GM19468 (cell line): Measurements from ENCODE around the gene SLC4A3.
"Not testable (repeated sequence)": the region's sequence is repeated elsewhere in the genome, so short reads cannot be mapped to it uniquely, and the experiment has no call there.

ENCODE experiments used
- ATAC-seq: cut with Tn5 transposase; IDR thresholded peaks from one replicate; pipeline ENCODE4 v1.9.1; 2021; ENCODE audit warnings: mild to moderate bottlenecking, moderate library complexity, moderate number of reproducible peaks; ENCODE audit not compliant: unreplicated experiment; ENCODE audit errors: extremely low read depth

SLC4A3 gene

DNA sequence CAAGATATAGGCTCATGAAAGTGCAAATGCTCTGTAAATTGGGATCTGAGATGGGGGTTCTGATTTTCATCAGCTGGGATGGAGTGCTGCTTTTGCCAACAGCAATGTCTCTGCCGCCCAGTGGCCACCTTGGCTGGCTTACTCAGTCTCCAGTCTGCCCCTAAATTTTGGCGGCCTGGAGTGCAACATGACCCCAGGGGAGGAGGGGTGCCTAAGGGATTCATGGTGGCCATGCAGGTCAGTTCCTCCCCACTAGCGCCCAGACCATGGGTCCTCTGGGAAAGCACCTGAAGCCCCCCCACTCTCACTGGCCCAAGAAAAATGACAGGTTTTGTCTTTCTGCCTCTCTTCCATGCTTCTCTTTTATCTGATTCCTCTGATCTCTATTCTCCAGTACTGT is 45.0 kb downstream of the SLC4A3 start:
- no peak for ATAC-seq

DNA sequence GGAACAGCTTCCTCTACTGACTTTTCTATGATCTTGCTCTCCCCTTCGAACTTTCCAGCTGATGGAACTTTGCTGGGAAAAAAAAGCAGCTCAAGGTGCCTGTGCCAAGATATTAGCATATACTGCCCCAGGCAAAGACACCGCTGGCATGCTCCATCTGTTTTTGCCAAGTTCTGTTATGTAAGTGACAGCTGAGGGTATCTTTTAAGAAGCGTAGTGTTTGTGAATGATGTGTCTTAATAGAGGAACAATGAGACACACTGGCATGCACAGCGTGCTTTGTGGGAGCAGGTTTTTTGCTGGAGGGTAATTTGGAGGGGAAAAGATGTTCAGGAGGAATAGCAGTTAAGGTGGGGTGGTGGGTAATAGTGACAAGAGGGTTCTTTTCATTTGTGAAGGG is 47.8 kb downstream of the SLC4A3 start:
- no peak for ATAC-seq

DNA sequence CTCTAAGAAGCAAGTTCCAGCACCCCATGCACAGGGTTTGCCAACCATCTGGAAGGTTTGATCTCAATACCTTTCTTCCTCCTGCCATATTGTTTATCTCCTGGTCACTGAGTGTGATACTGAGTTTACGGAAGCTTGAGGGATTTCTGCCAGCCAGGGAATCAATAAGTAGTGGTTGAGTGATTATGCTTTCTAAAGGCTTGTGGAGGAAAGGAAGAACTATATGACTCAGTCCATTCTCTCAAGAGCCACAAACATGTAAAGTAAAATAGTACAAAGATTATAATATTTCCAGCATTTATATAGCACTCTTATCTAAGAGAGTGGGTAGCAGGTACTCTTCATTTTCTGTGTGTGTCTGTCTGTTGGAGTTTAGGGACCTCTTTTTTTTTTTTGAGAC is 49.2 kb downstream of the SLC4A3 start:
- ATAC-seq, result no peak

DNA sequence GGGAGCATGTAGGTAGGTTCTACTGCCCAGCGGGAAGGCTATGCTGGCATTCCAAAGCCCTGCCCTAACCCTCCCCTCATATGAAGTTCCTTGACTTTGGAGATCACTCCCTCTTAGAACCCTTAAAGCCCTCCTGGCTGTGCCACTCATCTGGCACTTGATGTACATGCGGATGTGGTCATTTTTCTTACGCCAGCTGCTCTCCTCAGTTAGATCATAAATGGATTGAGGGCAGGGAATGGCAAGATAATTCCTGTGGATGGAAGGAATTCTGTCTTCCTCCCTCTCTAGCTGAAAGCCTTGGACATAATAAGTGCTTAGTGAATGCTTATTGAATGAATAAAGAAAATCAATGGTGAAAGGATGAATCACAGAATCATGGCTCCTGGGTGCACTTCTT is 51.6 kb downstream of the SLC4A3 start:
- no peak for ATAC-seq

DNA sequence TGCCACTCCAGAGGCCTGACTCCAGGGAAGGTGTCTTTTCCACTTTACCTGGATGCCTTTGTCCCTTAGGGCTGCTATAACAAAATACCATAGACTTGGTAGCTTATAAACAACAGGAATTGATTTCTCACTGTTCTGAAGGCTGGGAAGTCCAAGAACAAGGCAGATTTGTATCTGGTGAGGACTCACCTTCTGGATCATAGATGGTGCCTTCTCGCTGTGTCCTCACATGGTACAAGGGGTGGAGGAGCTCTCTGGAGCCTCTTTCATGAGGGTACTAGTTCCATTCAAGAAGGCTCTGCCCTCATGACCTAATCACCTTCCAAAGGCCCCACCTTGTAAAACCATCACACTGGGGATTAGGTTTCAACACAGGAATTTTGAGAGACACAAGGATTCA is 52.1 kb downstream of the SLC4A3 start:
- no peak for ATAC-seq

DNA sequence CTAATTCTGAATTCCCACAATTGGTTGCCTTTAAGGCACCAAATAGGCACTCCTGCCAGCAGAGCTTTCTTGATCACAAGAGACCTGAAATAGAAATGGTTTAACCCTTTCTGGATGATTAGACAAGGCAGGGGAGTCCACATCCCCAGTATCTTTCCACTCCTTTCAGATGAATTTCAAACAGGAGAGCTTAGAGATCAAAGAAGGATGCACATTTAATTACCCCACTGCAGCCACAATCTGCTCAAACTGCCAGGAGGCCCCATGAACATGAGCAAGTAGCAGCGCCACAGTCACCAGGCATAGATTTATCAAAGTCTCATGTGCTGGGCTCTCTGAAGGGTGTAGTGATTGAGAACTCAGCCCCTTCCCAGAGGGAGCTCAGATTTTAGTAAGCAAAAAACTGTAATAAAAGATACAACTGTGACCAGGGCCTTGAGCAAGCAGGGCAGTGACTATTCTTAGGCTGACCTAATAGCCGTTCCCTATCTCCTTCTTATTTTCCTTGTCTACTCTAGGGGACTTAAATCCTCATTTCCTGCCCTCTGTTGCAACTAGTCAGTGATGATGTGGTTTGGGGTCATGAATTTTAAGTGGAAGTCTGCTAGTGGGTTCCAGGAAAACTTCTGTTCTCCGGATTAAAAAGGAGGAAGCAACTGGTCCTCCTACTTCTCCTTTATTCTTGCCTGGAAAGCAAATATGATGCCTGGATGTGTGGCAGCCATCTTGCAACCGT is 53.7 kb downstream of the SLC4A3 start:
- no peak for ATAC-seq

DNA sequence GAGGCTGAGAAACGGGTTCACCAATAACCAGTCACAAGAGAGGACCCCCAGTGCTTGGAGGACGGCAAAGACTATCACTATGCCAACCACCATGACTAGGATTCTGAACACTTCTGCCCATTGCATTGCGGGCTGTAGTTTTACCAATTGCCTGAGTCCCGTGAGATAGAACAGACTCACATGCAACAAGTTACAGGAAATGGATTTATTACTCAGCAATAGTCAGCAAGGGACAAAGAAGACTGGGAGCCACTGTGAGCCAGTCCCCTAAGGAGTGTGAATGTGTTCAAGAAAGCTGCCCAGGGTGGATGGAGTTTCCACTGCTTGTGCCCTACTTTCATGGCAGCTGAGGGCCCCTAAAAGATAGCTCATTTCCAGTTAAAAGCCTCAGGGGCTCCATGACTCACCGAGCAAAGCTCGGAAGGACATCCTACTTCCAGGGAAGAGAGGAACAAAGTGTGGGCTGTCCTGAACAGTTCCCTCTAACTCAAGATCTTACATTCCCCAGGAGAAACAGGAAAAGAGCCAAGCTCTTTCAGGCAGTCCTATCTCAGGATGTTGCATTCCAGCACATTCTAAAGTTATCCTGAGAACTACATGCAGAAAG is 54.4 kb downstream of the SLC4A3 start:
- no peak for ATAC-seq

DNA sequence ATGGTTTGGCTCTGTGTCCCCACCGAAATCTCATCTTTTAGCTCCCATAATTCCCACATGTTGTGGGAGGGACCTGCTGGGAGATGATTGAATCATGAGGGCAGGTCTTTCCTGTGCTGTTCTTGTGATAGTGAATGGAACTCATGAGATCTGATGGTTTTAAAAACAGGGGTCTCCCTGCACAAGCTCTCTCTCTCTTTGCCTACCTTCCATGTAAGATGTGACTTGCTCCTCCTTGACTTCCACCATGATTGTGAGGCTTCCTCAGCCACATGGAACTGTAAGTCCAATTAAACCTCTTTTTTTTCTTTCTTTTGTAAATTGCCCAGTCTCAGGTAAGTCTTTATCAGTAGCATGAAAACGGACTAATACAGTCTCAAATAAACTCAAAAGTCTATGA is 56.0 kb downstream of the SLC4A3 start:
- ATAC-seq, result not testable (repeated sequence)

DNA sequence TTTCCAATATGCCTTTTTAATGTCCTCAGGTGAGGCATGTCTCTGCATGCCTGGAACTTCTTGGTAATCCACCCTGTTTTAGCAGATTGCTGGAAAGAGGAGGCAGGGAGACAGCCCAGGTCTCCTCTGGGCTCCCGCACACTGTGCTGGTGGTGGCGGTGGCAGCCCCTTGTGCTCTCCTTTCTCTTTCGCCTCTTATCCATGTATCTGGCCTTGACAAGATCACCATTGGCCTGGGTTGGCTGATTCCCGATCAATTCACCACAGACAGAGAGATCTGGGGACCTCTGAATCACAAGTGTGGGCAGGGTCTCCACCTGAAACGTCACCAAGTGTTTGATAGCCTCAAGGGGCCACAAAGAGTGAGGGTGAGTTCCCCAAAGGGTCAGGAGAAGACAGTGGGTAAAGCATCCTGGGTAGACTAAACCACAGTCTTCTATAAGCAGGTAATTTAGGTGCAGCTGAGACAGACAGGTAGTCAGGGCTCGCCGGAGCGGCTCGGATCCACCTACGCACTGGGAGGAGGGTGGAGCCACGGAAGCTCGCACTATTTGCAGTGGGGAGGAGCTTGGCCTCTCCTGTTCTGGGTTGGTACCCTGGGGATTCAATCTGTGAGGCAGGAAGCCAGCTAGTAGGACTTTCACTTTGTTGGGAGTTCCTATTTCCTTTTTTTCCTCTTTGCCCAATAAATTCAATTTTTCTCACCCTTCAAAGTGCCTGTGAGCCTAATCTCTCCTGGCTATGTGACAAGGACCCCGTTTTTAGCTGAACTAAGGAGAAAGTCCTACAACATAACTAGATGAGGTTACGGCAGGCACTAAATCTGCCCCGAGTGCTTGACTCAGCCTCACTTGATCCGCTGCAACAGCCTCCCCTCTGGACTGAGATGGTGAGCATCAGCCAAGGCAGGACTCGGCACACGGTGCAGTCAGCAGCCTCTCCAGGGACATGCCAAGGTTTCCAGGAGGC is 57.6 kb downstream of the SLC4A3 start:
- peak; percentile 96 for ATAC-seq

DNA sequence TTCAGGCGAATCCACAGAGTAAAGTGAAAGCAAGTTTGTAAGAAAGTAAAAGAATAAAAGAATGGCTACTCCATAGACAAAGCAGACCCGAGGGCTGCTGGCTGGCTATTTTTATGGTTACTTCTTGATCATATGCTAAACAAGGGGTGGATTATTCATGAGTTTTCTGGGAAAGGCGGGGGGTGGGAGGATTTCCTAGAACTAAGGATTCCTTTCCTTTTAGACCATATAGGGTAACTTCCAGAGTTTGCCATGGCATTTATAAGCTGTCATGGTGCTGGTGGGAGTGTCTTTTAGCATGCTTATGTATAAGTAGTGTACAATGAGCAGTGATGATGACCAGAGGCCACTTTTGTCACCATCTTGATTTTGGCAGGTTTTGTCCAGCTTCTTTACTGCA is 59.8 kb downstream of the SLC4A3 start:
- no peak for ATAC-seq

DNA sequence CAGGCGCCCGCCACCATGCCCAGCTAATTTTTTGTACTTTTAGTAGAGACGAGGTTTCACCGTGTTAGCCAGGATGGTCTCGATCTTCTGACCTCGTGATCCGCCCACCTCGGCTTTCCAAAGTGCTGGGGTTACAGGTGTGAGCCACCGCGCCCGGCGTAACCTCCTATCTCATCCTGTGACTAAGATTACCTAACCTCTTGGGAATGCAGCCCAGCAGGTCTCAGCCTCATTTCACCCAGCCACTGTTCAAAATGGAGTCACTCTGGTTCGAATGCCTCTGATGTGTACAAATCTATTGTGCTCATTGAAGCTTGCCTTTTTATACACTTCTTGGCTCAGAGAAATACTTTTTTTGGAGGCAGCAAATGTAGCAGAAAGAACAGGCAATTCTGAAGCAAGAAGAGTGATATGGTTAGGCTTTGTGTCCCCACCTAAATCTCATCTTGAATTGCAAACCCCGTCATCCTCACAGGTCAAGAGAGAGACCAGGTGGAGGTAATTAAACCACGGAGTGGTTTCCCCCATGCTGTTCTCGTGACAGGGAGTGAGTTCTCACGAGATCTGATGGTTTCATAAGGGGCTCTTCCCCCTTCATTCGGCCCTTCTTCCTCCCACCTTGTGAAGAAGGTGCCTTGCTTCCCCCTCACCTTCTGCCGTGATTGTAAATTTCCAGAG is 60.6 kb downstream of the SLC4A3 start:
- ATAC-seq, result no peak

DNA sequence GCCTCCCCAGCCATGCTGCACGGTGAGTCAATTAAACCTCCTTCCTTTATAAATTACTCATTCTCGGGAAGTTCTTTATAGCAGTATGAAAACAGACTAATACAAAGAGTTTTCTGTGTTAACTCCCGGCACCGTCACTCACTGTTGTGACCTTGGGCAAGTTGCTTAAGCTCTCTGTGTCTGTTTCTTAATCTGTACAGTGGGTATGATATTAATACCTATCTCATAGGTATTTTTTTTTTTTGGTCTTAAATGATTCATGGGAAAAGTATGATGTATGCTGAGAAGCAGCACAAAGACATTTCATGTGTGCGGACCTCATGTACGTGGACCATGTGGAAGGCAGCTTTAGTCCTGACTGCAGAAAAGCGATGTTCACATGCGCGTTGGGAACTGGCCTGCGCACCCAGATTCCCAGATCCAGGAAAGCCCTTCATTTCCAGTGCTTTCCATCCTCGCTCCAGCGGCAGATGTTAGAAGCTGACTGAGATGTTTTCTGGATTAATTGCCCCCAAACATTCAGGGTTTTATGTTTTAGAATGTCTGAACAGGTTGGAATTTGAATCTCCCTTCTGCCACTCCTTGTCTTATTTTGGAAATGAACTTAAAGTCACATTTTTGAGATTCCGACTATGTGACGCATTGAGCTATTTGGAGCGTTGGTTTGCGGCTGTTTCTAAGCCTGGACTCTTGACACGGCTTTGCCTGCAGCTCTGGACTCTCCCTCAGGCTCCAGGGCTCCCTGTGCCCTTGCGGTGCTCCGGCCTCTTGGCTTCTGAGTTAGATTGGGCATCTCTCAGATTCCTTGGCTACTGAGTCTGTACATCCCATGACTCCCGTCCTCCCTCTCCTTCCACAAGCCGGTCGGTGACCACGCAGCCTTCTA is 61.4 kb downstream of the SLC4A3 start:
- ATAC-seq, result no peak

DNA sequence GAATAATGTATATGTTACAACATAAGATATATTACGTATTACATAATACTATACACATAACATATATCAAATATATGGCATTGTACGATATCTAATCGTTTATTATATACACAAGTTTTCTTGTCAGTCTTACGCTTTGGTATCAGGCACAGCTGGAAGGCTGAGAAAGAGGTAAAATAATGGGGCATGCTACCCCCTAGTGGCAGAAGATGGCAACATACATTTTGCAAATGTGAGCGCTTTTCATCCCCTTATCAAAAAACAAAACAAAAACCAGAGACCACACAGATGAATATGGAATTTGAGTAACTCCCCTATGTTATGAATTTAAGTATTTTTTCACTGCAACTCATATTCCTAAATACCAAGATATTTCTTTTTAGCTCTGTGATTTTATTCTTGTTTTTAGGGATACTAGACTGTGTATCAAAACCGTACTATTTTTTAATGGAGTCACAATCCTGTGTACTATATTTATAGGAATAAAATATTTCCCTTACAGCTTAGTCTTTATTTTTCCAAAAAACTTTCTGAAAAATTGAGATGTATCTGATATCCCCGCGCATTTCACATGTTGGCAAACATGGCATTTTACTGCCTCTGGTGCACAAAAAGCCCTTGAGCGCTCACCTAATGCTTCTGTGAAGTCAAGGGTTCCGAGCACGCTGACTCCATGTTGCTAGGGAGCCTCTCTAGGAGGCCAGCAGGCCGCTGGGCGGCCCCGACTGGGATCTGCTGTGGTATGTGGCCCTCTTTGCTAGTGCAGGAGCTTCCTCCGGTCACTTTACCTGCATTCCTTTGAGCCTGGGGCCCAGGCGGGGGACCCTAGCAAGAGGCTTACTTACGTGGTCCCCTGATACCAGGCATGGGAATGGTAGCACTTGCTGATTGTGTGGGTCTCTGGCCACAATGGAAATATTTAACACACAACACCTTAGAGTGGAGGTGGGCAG is 62.5 kb downstream of the SLC4A3 start:
- ATAC-seq, result peak; percentile 33

DNA sequence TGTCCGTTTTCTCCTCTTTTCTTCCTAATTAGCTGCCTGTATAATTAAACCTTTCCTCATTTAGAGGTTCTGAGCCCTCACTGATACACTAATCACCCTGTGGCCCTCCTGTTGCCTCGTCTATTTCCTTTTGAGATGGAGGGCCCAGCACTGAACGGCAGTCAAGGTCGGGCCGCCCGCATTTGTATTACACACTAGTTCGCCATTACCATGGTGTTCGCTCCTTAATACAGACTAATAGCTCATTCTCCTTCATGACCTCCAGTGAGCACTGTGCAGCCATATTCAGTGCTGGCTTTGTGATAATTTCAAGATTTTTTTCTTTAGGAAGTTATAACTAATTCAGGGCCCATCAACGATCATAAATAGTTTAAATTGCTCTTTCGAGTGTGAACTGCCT is 64.1 kb downstream of the SLC4A3 start:
- ATAC-seq, result no peak
